T-helper 2 cell treated with Interferon-gamma antibody and Interleukin-4, amounts not matched to agents 100 ng/mL and 5 ng/mL, for 36 hours (primary cell): ENCODE results near the gene FUZ. TPM values are rescaled to one million over a fixed set of nuclear protein-coding genes. Genes with fewer than 3 reads are reported as not detected.

ENCODE experiments used
- intact Hi-C: fragments of 100-400 bp; cut with micrococcal nuclease; formaldehyde crosslinking; loops from one replicate; pipeline ENCODE4 v1.15.1; 2023
- total RNA-seq: library from RNA; stranded (reverse); gene quantifications from 2 replicates; pipeline ENCODE4 v1.2.3, GENCODE V29; 2022

Gene FUZ
- total RNA-seq, 1 donor from 2014 or later, result 11.3 TPM

- intact Hi-C loops, result no loop called here
Observed at GRCh38 chr19:49833599-49833998, 20.5 kb upstream of the FUZ start.

GRCh38 chr19:49832556-49832955 is 19.5 kb upstream of the FUZ start:
- intact Hi-C loops, result no loop called here

- intact Hi-C loops, result no loop called here
Observed at GRCh38 chr19:49831592-49831991, 18.5 kb upstream of the FUZ start.

DNA sequence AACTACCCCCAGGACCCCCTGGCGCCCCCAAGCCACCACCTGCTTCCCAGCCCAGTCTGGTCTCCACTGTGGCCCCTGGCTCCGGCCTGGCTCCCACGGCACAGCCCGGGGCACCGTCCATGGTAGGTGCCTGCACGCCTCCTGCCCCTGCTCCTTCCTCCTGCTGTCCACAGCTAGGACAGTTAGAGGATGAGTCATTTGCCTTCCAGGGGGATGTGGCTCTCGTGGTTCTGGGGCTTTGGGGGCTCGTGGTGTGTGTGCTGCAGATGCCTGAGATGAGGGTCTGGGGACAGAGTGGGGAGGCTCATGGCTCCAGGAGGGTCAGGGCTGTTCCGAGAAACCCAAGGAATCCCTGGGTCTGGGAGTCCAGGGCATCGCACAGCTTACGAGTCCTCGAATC is 17.7 kb upstream of the FUZ start:
- intact Hi-C loops, result no loop called here

- intact Hi-C loops, result no loop called here
Observed at GRCh38 chr19:49829721-49830120, 16.6 kb upstream of the FUZ start.

- intact Hi-C loops, result no loop called here
Observed at GRCh38 chr19:49829200-49829599, 16.1 kb upstream of the FUZ start.

DNA sequence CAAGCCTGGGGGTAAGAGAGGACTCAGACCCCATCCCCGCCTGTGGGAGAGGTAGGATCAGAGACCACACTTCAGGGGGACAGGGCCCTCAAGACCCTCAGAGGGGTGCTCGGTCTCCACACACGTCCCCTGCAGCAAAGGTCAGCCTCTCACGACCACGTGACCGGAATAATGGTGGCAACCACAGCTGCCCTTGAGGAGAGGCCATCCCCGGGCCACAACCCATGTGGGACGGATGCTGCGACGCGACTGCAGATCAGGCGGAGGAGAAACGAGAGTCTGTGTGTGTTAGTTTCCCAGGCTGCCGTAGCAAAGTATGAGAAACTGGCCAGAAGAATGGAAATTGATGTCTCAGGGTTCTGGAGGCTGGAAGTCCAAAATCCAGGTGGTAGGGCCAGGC is 13.9 kb upstream of the FUZ start:
- intact Hi-C loops, result no loop called here

GRCh38 chr19:49824662-49825061 is 11.6 kb upstream of the FUZ start:
- intact Hi-C loops, result no loop called here

- intact Hi-C loops, result no loop called here
Observed at GRCh38 chr19:49823472-49823871, 10.4 kb upstream of the FUZ start.

- intact Hi-C loops, result no loop called here
Observed at GRCh38 chr19:49820125-49820524, 7.0 kb upstream of the FUZ start.

GRCh38 chr19:49819452-49820115 is 6.5 kb upstream of the FUZ start:
- intact Hi-C loops, result loop anchor here (2.0 kb wide), 1 partner anchor 47 kb away; the partner anchor contains the start of gene PNKP

DNA sequence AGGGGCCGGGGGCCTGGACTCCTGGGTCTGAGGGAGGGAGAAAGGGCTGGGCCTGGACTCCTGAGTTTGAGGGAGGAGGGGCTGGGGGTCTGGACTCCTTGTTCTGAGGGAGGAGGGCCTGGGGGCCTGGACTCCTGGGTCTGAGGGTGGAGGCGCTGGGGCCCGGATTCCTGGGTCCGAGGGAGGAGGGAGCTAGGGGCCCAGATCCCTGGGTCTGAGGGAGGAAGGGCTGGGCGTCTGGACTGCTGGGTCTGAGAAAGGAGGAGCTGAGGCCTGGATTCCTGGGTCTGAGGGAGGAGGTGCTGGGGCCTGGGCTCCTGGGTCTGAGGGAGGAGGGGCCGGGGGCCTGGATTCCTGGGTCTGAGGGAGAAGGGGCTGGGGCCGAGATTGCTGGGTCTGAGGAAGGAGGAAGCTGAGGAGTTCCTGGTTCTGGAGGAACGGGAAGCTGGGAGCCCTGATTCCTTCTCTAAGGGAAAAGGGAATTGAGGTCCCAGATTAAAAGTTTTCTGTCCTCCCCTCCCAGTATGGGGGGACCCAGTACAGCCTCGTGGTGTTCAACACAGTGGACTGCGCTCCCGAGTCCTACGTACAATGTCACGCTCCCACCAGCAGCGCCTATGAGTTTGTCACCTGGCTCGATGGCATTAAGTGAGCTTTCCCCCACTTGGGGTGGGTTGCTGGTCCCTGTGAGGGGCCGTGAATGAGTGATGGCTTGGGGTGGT is 5.7 kb upstream of the FUZ start:
- intact Hi-C loops, result loop anchor here (1.0 to 2.0 kb wide), 2 partner anchors 48 to 323 kb away; partner anchors contain the start of genes PNKP and RPS11

DNA sequence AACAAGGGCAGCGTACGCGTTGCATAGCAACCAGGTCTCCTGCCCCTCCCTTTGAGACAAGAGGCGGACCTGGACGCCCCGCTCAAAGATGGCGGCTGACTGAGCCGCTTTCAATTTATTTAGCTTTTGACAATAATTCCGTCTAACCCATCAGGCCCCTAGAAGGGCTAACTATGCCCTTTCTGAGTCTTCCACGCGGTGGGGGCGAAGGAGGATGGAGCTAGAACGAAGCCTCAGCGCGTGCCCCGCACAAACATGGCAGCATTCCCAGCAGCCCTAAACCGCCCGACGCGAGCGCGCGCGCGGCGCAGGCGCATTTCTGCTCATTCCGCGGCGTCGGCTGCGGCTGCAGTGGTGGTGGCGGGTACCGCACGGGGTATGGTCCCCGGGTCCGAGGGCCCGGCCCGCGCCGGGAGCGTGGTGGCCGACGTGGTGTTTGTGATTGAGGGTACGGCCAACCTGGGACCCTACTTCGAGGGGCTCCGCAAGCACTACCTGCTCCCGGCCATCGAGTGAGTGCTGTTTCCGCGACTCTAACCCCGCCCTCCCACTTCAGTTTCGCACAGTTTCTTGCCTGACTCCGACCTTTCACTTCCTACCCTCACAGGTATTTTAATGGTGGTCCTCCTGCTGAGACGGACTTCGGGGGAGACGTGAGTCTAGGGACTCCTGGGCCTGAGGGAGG is 5.0 kb upstream of the FUZ start, which contains the start of gene MED25:
MED25 (plus strand) TSS at position 326 of the 685 bp plus-strand sequence; CDS start at position 379, 53 bp downstream.
- intact Hi-C loops, result loop anchor here (1.0 to 2.0 kb wide), 3 partner anchors 32 to 322 kb away; partner anchors contain the start of genes PNKP and RPS11

DNA sequence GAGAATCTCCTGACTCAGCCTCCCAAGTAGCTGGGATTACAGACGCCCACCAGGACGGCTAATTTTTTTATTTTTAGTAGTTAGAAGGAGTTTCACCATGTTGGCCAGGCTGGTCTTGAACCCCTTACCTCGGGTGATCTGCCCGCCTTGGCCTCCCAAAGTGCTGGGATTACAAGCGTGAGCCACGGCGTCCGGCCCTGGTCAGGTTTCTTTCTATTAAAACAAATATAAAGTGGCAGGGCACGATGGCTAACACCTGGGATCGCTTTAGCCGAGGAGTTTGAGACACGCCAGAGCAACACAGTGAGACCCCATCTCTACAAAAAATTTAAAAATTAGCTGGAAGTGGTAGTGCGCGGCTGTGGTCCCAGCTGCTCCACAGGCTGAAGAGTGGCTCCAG is 3.5 kb upstream of the FUZ start:
- intact Hi-C loops, result no loop called here

GRCh38 chr19:49814010-49814409 is 918 bp upstream of the FUZ start:
- intact Hi-C loops, result no loop called here

DNA sequence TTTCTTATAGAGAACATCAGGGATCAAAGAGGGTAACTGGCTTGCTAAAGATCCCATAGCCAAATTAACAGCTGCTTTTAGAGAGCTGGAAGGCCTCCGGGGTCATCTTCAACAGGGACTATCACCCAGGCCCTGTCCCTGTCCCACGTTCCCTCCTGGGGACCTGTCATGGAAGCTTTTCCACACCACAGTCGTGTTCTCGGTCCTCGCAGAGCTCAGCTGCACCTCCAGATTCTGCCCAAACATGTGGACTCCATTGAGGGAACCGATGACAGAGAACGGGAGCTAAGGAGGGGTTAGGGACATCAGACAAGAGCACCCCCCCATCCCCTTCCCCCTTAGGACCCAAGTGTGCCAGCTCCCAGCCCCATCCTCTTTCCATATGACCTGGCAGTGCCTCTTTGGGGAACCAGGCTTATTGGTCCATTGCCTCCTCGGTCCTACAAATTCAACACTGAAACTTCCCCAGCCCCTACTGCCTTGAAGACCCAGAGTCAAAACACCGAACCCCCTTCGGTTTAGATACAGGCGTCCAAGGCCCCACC is 568 bp downstream of the FUZ start:
- intact Hi-C loops, result loop anchor here (2.0 kb wide), 1 partner anchor 728 kb away; the partner anchor contains the start of gene SNRNP70

- intact Hi-C loops, result no loop called here
Observed at GRCh38 chr19:49811328-49811727, 1.8 kb downstream of the FUZ start.

GRCh38 chr19:49809941-49810389 is 3.1 kb downstream of the FUZ start:
- intact Hi-C loops, result no loop called here

DNA sequence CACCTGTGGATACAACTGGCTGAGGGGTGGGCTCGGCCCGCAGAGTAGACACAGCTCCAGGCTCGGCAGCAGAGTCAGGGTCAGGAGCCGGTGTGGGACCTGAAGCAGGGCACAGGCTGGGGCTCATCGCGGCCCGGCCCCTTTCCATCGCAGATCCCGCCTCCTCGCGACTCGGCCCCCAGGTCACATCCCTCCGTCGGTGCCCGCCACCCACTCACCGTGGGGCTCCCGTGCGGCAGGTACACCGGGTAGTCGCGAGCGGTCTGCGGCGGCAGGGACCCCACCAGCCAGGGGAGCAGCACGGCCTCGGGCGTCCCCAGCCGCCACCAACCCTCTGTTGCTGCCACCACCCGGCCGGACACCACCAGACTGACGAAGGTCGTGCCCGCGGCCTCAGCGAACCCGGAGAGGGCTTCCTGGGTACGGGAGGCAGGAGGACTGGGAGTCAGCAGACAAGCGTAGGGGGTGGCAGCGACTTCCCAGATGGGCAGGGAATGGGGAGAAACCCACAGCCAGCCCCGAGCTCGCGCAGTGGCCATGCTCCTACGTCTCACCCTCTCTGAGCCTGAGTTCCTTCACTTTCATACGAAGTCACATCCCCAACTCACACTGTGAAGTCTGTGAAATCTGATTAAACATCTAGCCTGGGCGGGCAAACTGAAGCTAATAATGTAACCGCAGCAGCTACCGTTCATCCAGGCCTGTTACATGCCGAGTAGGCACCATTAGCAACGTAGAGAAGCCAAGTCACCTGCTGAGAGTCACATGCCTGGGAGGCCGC is 3.7 kb downstream of the FUZ start:
- intact Hi-C loops, result no loop called here

DNA sequence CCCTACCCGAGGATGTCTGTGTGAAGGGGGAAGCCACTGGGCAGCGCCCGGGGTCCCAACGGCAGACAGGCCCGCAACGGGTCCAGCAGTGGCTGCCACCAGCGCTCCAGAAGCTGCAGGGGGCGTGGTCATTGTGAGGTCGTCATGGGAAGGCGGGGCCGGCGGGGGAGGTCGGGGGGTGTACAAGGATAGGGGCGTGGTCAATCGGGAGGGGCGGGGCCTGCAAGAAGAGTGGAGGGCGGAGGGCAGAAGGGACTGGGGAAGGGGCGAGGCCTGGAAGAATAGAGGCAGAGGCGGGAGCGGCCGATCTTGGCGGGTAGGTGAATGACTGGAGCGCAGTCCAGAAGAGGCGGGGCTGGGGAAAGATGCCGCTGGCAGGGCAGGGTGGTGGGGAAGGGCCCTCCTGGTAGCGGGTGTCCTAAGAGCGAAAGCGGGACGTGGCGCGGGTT is 4.4 kb downstream of the FUZ start:
- intact Hi-C loops, result loop anchor here (1.0 kb wide), 1 partner anchor 42 kb away; no protein-coding TSS in a partner anchor
